Measurements from ENCODE around the gene MICA.
"Not testable (repeated sequence)": the region's sequence is repeated elsewhere in the genome, so short reads cannot be mapped to it uniquely, and the experiment has no call there.

Gene MICA

DNA sequence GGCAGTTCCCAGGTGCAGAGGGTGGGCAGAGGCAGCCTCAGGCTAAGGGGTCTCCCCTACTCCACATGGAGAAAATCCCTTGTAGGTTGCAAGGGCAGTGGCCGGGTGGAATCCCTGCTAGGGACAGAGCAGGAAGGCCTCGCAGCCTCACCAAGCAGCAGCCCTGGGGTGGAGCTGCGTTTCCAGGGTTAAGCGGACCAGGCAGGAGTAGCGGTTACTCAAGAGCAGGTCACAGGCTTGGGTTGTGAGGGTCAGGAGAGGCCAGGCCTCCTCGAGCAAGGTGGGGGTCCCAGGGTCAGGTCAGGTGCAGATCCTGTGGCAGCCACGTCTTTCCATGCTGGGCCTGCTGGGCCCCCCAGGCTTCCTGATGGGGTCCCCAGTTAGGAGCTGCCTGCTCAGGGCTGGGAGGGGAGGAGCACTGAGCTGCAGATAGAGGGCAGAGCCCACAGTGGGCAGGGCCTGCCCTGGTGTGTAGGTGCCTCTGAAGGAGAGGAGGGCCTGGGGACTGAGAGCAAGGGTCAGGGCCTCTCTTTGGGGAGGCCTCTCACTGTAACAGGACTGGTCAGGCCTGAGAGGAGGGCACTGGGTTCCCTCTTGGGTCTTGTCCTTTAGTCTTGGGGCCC is 10.9 kb downstream of the MICA start:
- DNase-seq (ENCODE audit: low read depth), result not testable (repeated sequence)

DNA sequence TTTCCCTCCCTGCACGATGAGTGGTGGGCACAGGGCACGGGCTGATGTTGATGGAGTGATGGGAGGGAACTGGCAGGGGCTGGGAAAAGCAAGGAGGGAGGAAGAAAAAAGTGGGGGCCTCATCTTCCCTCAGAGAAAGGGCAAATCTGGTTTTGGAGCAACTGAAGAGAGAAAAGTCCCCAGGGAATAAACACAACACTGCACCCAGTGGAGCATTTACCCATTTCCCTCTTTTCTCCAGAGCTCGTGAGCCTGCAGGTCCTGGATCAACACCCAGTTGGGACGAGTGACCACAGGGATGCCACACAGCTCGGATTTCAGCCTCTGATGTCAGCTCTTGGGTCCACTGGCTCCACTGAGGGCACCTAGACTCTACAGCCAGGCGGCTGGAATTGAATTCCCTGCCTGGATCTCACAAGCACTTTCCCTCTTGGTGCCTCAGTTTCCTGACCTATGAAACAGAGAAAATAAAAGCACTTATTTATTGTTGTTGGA is 11.4 kb downstream of the MICA start:
- DNase-seq (ENCODE audit: low read depth), result no peak

DNA sequence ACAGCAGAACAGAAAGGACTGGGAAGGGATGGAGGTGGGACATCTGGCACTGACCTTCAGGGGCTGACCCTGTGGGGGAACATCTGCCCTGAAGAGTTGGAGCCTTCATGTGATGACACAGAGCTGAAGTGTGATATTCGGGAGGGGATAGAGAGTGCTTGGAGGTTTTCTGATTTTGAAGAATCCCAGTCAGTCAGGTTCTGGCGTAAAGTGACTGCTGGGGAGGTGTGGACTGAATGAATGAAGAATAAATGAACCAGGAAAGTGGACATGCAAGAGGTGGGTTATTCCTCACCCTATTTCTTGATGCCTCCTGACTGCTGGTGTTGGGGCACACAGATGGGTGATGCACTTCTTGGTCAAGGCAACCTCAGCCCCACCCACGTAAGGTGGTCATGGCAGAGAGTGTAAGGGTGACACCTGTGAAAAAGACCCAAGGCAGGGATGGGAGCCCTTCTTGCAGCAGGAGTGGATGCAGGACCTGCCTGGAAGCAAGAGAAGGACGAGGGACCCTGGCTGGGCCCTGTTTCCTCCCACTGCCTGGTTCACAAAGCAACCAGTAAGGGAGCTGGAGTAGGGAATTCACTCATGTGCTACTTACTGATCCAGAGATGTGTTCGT is 13.1 kb downstream of the MICA start:
- no peak for DNase-seq (ENCODE audit: low read depth)

GRCh38 chr6:31418251-31418650 is 14.9 kb downstream of the MICA start:
- no peak for DNase-seq (ENCODE audit: low read depth)

GRCh38 chr6:31419842-31420241 is 16.4 kb downstream of the MICA start:
- DNase-seq (ENCODE audit: low read depth), result no peak

GRCh38 chr6:31420546-31420945 is 17.2 kb downstream of the MICA start:
- DNase-seq (ENCODE audit: low read depth), result no peak

GRCh38 chr6:31422587-31422986 is 19.2 kb downstream of the MICA start:
- DNase-seq (ENCODE audit: low read depth), result no peak

DNA sequence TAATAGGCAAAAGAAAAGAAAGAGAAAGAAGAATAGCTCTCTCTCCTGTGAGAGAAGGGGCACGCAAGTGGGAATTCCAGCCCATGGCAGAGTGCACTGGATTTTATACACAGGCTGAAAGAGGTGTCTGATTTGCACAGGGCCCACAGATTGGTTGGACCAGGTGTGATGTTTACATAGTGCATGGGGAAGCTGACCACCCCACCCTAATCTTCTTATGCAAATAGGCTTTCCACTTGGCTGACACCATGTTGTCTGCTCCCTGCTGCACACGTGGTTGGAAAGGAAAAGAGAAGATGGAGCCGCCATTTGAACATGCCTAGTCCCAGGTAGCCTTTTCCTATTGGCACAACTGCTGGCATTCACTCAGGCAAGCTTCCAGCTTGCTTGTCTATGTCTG is 20.2 kb downstream of the MICA start:
- no peak for DNase-seq (ENCODE audit: low read depth)

GRCh38 chr6:31426395-31427354 is 23.3 kb downstream of the MICA start:
- no peak for DNase-seq (ENCODE audit: low read depth)

DNA sequence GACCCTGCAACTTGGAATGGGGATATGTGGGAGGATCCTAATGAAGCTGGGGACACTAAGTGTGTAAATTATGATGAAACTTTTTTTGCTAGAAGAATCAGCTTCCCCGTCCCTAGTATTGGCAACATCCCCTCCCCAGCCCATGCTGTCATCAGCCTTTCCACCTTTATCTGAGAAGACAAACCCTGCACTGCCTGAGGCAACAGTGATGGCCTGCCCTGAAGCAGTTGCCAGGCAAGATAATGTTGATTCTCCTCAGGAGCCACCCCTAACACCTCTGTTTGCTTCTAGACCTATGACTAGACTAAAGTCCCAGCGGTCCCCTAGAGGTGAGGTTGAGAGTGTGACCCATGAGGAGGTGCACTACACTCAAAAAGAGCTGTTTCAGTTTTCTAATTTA is 27.1 kb downstream of the MICA start:
- DNase-seq (ENCODE audit: low read depth), result no peak

DNA sequence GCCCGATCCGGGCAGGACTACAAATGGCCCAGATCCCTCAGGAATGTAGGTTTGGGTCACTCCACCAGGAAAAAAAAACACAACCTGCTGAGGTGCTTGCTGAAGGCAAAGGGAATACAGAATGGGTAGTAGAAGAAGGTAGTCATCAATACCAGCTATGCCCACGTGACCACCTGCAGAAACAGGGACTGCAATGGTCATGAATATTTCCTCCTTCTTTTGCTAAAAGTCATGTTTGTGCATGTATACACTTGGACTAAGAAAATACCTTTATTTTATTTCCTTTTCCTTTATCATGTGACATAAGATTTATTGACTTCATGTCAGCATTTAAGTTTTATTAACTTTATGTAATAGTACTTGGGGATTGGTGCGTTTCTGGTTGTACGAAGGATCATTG is 31.7 kb downstream of the MICA start:
- not testable (repeated sequence) for DNase-seq (ENCODE audit: low read depth)

GRCh38 chr6:31438222-31438621 is 34.8 kb downstream of the MICA start:
- no peak for DNase-seq (ENCODE audit: low read depth)

GRCh38 chr6:31438677-31439076 is 35.3 kb downstream of the MICA start:
- no peak for DNase-seq (ENCODE audit: low read depth)

GRCh38 chr6:31441365-31442267 is 38.2 kb downstream of the MICA start:
- peak; percentile 19 for DNase-seq (ENCODE audit: low read depth)

DNA sequence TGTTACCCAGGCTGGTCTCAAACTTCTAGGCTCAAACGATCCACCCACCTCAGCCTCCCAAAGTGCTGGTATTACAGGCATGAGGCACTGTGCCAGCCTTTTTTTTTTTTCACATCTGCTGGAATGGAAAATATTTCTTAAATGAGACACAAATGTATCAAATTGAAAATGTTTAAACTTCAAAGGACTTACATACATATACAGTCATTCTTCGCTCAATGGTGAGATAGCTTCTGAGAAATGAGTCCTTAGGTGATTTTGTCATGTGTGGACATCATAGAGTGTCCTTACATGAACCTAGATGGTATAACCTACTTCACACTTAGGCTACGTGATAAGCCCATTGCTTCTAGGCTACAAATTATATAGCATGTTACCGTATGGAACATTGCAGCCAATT is 43.1 kb downstream of the MICA start:
- peak; percentile 27 for DNase-seq (ENCODE audit: low read depth)

DNA sequence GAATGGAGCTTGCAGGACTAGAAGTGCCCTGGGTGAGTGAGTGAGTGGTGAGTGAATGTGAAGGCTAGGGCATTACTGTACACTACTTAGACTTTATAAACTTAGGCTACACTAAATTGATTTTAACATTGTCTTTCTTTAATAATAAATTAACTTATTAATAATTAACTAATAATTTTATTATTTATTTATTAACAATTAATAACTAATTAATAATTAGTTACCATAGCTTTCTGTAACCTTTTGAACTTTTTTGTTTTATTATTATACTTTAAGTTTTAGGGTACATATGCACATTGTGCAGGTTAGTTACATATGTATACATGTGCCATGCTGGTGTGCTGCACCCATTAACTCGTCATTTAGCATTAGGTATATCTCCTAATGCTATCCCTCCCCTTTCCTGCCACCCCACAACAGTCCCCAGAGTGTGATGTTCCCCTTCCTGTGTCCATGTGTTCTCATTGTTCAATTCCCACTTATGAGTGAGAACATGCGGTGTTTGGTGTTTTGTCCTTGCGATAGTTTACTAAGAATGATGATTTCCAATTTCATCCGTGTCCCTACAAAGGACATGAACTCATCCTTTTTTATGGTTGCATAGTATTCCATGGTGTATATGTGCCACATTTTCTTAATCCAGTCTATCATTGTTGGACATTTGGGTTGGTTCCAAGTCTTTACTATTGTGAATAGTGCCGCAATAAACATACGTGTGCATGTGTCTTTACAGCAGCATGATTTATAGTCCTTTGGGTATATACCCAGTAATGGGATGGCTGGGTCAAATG is 43.8 kb downstream of the MICA start:
- DNase-seq (ENCODE audit: low read depth), result not testable (repeated sequence)

DNA sequence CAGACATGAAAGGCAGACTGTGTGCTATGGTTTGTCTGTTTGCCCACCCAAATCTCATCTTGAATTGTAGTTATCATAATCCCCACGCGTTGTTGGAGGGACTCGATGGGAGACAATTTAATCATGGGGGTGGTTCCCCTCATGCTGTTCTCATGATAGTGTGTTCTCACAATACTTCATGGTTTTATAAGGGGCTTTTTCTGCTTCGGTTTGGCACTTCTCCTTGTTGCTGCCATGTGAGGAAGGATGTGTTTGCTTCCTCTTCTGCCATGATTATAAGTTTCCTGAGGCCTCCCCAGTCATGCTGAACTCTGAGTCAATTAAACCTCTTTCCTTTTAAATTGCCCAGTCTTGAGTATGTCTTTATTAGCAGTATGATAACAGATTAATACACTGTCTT is 47.4 kb downstream of the MICA start:
- DNase-seq (ENCODE audit: low read depth), result no peak

- DNase-seq (ENCODE audit: low read depth), result no peak
Measured at GRCh38 chr6:31452859-31453258, 49.5 kb downstream of the MICA start.

GRCh38 chr6:31453259-31453658 is 49.9 kb downstream of the MICA start:
- no peak for DNase-seq (ENCODE audit: low read depth)

GRCh38 chr6:31459864-31460263 is 56.5 kb downstream of the MICA start:
- DNase-seq (ENCODE audit: low read depth), result not testable (repeated sequence)
